Vagina (tissue), 2 donors: ENCODE measurements around the gene ZBTB22.

Experiments used
- POLR2AphosphoS5 ChIP-seq, 2 donors: sonication (generic); formaldehyde crosslinking; IDR thresholded peaks; one replicate each; pipeline ENCODE4 v1.9.0; 2017; ENCODE audit warnings: antibody characterized with exemption in 2 of 2, mild to moderate bottlenecking in 2 of 2, low read depth in 1 of 2; ENCODE audit not compliant: insufficient read depth in 1 of 2
- TF ChIP-seq, protein P1 (sequence below), 3 experiments: fragments of 450-650 bp in 2 of 3; fragments of 200-600 bp in 1 of 3; sonication (generic) in 1 of 3; IDR thresholded peaks; one replicate each; pipeline ENCODE4 v1.5.1; 2017 to 2019; ENCODE audit warnings: antibody characterized with exemption in 3 of 3, mild to moderate bottlenecking in 2 of 3, moderate library complexity in 2 of 3

DNA sequence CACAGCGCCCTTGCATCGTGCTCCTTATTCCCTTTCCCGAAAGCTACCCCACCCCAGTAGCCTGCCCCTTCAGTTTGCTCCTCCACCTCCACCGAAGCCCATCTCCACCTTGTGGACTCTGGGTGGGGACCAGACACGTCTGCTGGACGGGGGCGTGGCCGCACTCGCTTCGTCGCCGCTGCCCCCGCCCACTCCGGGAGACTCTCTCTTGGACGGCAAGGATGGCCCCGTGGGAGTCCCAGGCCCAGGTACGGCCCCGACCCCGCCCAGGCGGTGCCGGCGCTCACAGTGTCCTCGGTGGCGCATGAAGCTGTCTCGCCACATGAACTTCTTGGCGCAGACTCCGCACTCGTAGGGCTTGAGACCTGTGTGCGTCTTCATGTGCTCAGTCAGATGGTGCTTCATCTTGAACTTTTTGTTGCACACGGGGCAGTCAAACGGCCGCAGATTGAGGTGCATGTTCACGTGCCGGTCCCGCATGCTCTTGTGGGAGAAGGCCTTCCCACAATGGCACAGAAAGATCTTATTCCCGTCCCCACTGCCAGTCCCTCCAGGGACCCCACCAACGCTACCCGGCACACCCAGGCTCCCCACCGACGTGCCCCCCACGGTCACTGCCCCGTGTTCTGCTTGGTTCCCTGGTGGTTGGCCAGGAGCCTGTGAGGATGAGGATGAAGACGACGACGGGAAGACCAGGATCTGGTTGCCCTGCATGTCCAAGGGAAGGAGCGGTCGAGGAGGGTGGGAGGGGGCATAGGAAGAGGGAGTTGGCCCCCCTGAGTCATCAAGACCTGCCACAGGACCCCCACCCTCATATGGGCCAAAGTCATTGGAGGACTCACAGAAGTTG lies 2.4 kb downstream of the ZBTB22 start:
- TF ChIP-seq, protein P1, sequence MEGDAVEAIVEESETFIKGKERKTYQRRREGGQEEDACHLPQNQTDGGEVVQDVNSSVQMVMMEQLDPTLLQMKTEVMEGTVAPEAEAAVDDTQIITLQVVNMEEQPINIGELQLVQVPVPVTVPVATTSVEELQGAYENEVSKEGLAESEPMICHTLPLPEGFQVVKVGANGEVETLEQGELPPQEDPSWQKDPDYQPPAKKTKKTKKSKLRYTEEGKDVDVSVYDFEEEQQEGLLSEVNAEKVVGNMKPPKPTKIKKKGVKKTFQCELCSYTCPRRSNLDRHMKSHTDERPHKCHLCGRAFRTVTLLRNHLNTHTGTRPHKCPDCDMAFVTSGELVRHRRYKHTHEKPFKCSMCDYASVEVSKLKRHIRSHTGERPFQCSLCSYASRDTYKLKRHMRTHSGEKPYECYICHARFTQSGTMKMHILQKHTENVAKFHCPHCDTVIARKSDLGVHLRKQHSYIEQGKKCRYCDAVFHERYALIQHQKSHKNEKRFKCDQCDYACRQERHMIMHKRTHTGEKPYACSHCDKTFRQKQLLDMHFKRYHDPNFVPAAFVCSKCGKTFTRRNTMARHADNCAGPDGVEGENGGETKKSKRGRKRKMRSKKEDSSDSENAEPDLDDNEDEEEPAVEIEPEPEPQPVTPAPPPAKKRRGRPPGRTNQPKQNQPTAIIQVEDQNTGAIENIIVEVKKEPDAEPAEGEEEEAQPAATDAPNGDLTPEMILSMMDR (IDR thresholded peaks at IDR 0.05): no peak
- TF ChIP-seq POLR2AphosphoS5 (IDR thresholded peaks at IDR 0.05; ENCODE audit: insufficient read depth in 1 of 2, low read depth in 1 of 2): peak in 1 of 2 donors; percentile 71
